H1 (cell line): ENCODE measurements around the gene CLDN24. TPM values are rescaled to one million over a fixed set of nuclear protein-coding genes. Genes with fewer than 3 reads are reported as not detected.

Experiments
- GTF2F1 ChIP-seq: IDR thresholded peaks from 2 replicates; pipeline ENCODE4 v1.6.1; 2012; ENCODE audit warnings: low read depth, low read length, improper control_type of control experiment, borderline replicate concordance
- polyA plus RNA-seq, 7 experiments: library from polyadenylated mRNA; depleted of rRNA in 3 of 7; stranded (reverse) in 5 of 7; unstranded in 2 of 7; fragments of >200 nt in 5 of 7; fragments of 200-250 nt in 2 of 7; gene quantifications; 1 replicate in 5 of 7; 2 replicates in 1 of 7; 4 replicates in 1 of 7; pipeline versions ENCODE4 v1.2.1 to v1.2.3, GENCODE V29; 2011 to 2013; ENCODE audit warnings: missing spikeins in 2 of 7, mixed read lengths in 2 of 7
- total RNA-seq: library from RNA; stranded (reverse); fragmentation: NEBNext Ultra II Directional; extraction: Animal tissue kit (Norgen Biotek cat#: 25700); gene quantifications from 2 replicates; pipeline ENCODE4 v1.2.1, GENCODE V29; 2021

The CLDN24 gene
- total and polyA plus RNA-seq, 2 of the 8 experiments (the other 6 are each of a cell fraction or from before 2014, with no cell fraction given): not detected

GRCh38 chr4:183291070-183291469, 31.2 kb downstream of the CLDN24 start (continued):
- TF ChIP-seq GTF2F1: no peak
